GM18505 (cell line): ENCODE results near the gene BHMT.
"Not testable (repeated sequence)": the region's sequence is repeated elsewhere in the genome, so short reads cannot be mapped to it uniquely, and the experiment has no call there.

Source experiments
- ATAC-seq: cut with Tn5 transposase; IDR thresholded peaks from one replicate; pipeline ENCODE4 v1.9.1; 2021; ENCODE audit not compliant: unreplicated experiment
- POLR2A ChIP-seq: IDR thresholded peaks from 4 replicates; pipeline ENCODE4 v1.6.1; 2011; ENCODE audit warnings: borderline replicate concordance; ENCODE audit not compliant: insufficient read depth, insufficient read length; ENCODE audit errors: extremely low read depth

The BHMT gene

GRCh38 chr5:79133657-79134451 is 22.2 kb downstream of the BHMT start:
- no peak for TF ChIP-seq POLR2A
- ATAC-seq = no peak

- no peak for ATAC-seq
- no peak for TF ChIP-seq POLR2A
Measured at GRCh38 chr5:79135790-79136553, 24.4 kb downstream of the BHMT start.

GRCh38 chr5:79136618-79137017 is 25.0 kb downstream of the BHMT start:
- no peak for TF ChIP-seq POLR2A

GRCh38 chr5:79140553-79140952 is 28.9 kb downstream of the BHMT start:
- ATAC-seq = no peak
- TF ChIP-seq POLR2A = no peak

More at GRCh38 chr5:79136618-79137017, 25.0 kb downstream of the BHMT start:
- ATAC-seq = no peak

- no peak for ATAC-seq
Measured at GRCh38 chr5:79143684-79144379, 32.2 kb downstream of the BHMT start.

GRCh38 chr5:79147076-79147475 is 35.5 kb downstream of the BHMT start:
- TF ChIP-seq POLR2A = no peak
- ATAC-seq = no peak

More at GRCh38 chr5:79143684-79144379, 32.2 kb downstream of the BHMT start:
- TF ChIP-seq POLR2A = no peak

GRCh38 chr5:79149433-79149832 is 37.8 kb downstream of the BHMT start:
- no peak for TF ChIP-seq POLR2A
- no peak for ATAC-seq

GRCh38 chr5:79151942-79152671 is 40.5 kb downstream of the BHMT start:
- no peak for TF ChIP-seq POLR2A
- ATAC-seq = no peak

GRCh38 chr5:79157305-79157704 is 45.7 kb downstream of the BHMT start:
- ATAC-seq = no peak
- TF ChIP-seq POLR2A = no peak

GRCh38 chr5:79161647-79162046 is 50.0 kb downstream of the BHMT start:
- not testable (repeated sequence) for ATAC-seq

GRCh38 chr5:79168031-79168430 is 56.4 kb downstream of the BHMT start:
- TF ChIP-seq POLR2A = no peak
- no peak for ATAC-seq

- ATAC-seq = no peak
- TF ChIP-seq POLR2A = no peak
Measured at GRCh38 chr5:79170661-79171060, 59.1 kb downstream of the BHMT start.
